Measurements from ENCODE around the gene ANKRD29. TPM values are rescaled to one million over a fixed set of nuclear protein-coding genes. Genes with fewer than 3 reads are reported as not detected.

Gene ANKRD29
- polyA plus RNA-seq, 1 of the 3 experiments (the other 2 are of a cell fraction): 8.2 TPM

- H3K27me3 ChIP-seq (ENCODE audit: insufficient read depth): no peaks in the 10 kb centered on the region
- no peaks in the 10 kb centered on the region for H3K79me2 ChIP-seq (ENCODE audit: insufficient read depth)
- H3K9ac ChIP-seq: no peak overlapping the region
- no peak overlapping the region for H3K27ac ChIP-seq (ENCODE audit: low read depth in 2 of 2, low read length in 1 of 2)
- no peak overlapping the region for H2AFZ ChIP-seq (ENCODE audit: low read depth)
- H3K9me2 ChIP-seq: no peaks in the 10 kb centered on the region
- H3K4me3 ChIP-seq (ENCODE audit: low read depth in 2 of 2, low read length in 1 of 2): no peak overlapping the region
- no peaks in the 10 kb centered on the region for H3K9me3 ChIP-seq
- POLR2A ChIA-PET: no interaction called here
- no peaks in the 10 kb centered on the region for H3F3A ChIP-seq (replicated peaks; ENCODE audit: insufficient read depth)
- no peak for DNase-seq
- H3K4me2 ChIP-seq: no peak overlapping the region
- 0 out of 2 replicates have a peak, but pooled peaks have one; percentile 57 for TF ChIP-seq REST (IDR thresholded peaks at IDR 0.05; ENCODE audit: low read depth, low read length)
- no peak for TF ChIP-seq FOSL2 (IDR thresholded peaks at IDR 0.05; ENCODE audit: borderline replicate concordance, low read depth)
- TF ChIP-seq RAD21 (IDR thresholded peaks at IDR 0.05; ENCODE audit: low read length): no peak
- TF ChIP-seq RCOR1 (IDR thresholded peaks at IDR 0.05; ENCODE audit: low read length): peak; percentile 59; the same call in 1 of the 2 replicates
- no peaks in the 10 kb centered on the region for H4K20me1 ChIP-seq (ENCODE audit: insufficient read depth)
- H3K4me1 ChIP-seq (ENCODE audit: control insufficient read depth in 1 of 2, insufficient read depth in 2 of 2, low read depth in 1 of 2, low read length in 1 of 2): no peaks in the 10 kb centered on the region
- WGBS (ENCODE audit: low lambda C conversion rate): 99% methylated on average over 5 of the region's 5 CpGs
- H3K36me3 ChIP-seq (replicated peaks in 1 of 2; ENCODE audit: control insufficient read depth in 1 of 2, insufficient read depth in 2 of 2, low read length in 1 of 2): no peaks in the 10 kb centered on the region
- CTCF ChIA-PET: interaction anchor here (0.7 to 1.0 kb wide), 4 partner anchors 13 to 202 kb away, joined by 3 to 4 read pairs (median 4); no protein-coding TSS in a partner anchor
Observed at GRCh38 chr18:23609390-23610023, 53.2 kb downstream of the ANKRD29 start.

- Histone ChIP-seq H3K27ac (ENCODE audit: low read depth in 2 of 2, low read length in 1 of 2) (no peak overlapping the region), H3K27me3 (ENCODE audit: insufficient read depth) (no peaks in the 10 kb centered on the region), H3K4me2 (no peak overlapping the region), H2AFZ (ENCODE audit: low read depth) (no peak overlapping the region), H3K9me3 (no peaks in the 10 kb centered on the region), H3K36me3 (replicated peaks in 1 of 2; ENCODE audit: control insufficient read depth in 1 of 2, insufficient read depth in 2 of 2, low read length in 1 of 2) (no peaks in the 10 kb centered on the region), H3F3A (replicated peaks; ENCODE audit: insufficient read depth) (no peaks in the 10 kb centered on the region), H4K20me1 (ENCODE audit: insufficient read depth) (no peaks in the 10 kb centered on the region), H3K4me1 (ENCODE audit: control insufficient read depth in 1 of 2, insufficient read depth in 2 of 2, low read depth in 1 of 2, low read length in 1 of 2) (no peaks in the 10 kb centered on the region), H3K9ac (no peak overlapping the region), H3K79me2 (ENCODE audit: insufficient read depth) (no peaks in the 10 kb centered on the region), H3K4me3 (ENCODE audit: low read depth in 2 of 2, low read length in 1 of 2) (no peak overlapping the region), H3K9me2 (no peaks in the 10 kb centered on the region)
- ChIA-PET POLR2A (no interaction called here), CTCF (interaction anchor here (0.7 to 1.1 kb wide), 2 partner anchors 11 to 14 kb away, joined by 3 to 4 read pairs; no protein-coding TSS in a partner anchor)
- DNase-seq: no peak
- TF ChIP-seq FOXJ3 (CRISPR knock-in tag; IDR thresholded peaks at IDR 0.05) (no peak), ELF1 (IDR thresholded peaks at IDR 0.05) (no peak), EZH2phosphoT487 (IDR thresholded peaks at IDR 0.05; ENCODE audit: borderline replicate concordance, low read depth) (no peak), MEF2A (IDR thresholded peaks at IDR 0.05; ENCODE audit: borderline replicate concordance, low read depth) (no peak), ZBTB33 (IDR thresholded peaks at IDR 0.05; ENCODE audit: borderline replicate concordance, low read depth) (no peak), USF2 (IDR thresholded peaks at IDR 0.05; ENCODE audit: borderline replicate concordance, low read depth, low read length) (no peak), GATA2 (CRISPR knock-in tag; IDR thresholded peaks at IDR 0.05) (no peak), CHD2 (IDR thresholded peaks at IDR 0.05; ENCODE audit: low read length, partially characterized antibody) (no peak)
- WGBS (ENCODE audit: low lambda C conversion rate): 78% methylated on average over 2 of the region's 2 CpGs
Observed at GRCh38 chr18:23608211-23608610, 54.5 kb downstream of the ANKRD29 start.

All from SK-N-SH (cell line).